WTC11 (cell line): ENCODE data around the gene MTA3.

Experiments
- ARID4B ChIP-seq: sonication (generic); formaldehyde crosslinking; IDR thresholded peaks from 2 replicates; pipeline ENCODE4 v1.8.0; 2023; ENCODE audit warnings: missing genetic modification reagents, mild to moderate bottlenecking, borderline replicate concordance
- ATF2 ChIP-seq: sonication (generic); formaldehyde crosslinking; IDR thresholded peaks from 2 replicates; pipeline ENCODE4 v1.8.1; 2022; ENCODE audit warnings: low read depth, missing genetic modification reagents, borderline replicate concordance
- CTCF ChIP-seq: fragments of 200-600 bp; IDR thresholded peaks from 2 replicates; pipeline ENCODE4 v1.8.0; 2022; ENCODE audit warnings: antibody characterized with exemption
- PREB ChIP-seq: sonication (generic); formaldehyde crosslinking; IDR thresholded peaks from 2 replicates; pipeline ENCODE4 v1.8.1; 2022; ENCODE audit warnings: mild to moderate bottlenecking, missing genetic modification reagents, moderate library complexity, borderline replicate concordance
- ZNF281 ChIP-seq: sonication (generic); formaldehyde crosslinking; IDR thresholded peaks from 2 replicates; pipeline ENCODE4 v1.8.0; 2023; ENCODE audit warnings: mild to moderate bottlenecking, missing genetic modification reagents
- TF ChIP-seq, protein P1 (sequence below): sonication (generic); formaldehyde crosslinking; IDR thresholded peaks from 2 replicates; pipeline ENCODE4 v1.8.0; 2022; ENCODE audit warnings: mild to moderate bottlenecking, missing genetic modification reagents

DNA sequence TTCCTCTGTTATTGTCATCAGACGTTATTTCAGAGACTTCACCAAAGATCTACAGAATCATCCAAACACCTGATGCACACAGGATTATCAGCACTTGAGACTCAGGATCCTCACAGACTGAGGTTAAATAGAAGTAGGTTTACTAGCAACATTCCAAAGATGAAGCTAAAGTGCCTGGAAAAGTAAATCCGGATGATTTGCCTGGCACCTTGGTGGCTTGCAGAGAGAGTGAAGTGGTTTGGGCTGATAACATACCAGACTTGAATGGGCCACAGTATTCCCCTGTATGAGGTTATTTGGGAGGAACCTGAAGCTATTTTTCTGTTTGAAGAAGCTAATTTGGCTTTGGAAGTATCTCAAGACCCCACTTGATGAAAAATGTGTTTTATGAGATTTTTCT lies 144.5 kb downstream of the MTA3 start:
- TF ChIP-seq CTCF (no peak), ATF2 (CRISPR knock-in tag) (no peak), ARID4B (no peak), ZNF281 (CRISPR knock-in tag) (no peak), PREB (CRISPR knock-in tag) (no peak)
- TF ChIP-seq, protein P1, sequence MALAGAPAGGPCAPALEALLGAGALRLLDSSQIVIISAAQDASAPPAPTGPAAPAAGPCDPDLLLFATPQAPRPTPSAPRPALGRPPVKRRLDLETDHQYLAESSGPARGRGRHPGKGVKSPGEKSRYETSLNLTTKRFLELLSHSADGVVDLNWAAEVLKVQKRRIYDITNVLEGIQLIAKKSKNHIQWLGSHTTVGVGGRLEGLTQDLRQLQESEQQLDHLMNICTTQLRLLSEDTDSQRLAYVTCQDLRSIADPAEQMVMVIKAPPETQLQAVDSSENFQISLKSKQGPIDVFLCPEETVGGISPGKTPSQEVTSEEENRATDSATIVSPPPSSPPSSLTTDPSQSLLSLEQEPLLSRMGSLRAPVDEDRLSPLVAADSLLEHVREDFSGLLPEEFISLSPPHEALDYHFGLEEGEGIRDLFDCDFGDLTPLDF (CRISPR knock-in tag): no peak
